Measurements from ENCODE around the gene POLR1B.
A peak's percentile ranks its signal among the peaks of the same experiment; 100 is the strongest.

The POLR1B gene

DNA sequence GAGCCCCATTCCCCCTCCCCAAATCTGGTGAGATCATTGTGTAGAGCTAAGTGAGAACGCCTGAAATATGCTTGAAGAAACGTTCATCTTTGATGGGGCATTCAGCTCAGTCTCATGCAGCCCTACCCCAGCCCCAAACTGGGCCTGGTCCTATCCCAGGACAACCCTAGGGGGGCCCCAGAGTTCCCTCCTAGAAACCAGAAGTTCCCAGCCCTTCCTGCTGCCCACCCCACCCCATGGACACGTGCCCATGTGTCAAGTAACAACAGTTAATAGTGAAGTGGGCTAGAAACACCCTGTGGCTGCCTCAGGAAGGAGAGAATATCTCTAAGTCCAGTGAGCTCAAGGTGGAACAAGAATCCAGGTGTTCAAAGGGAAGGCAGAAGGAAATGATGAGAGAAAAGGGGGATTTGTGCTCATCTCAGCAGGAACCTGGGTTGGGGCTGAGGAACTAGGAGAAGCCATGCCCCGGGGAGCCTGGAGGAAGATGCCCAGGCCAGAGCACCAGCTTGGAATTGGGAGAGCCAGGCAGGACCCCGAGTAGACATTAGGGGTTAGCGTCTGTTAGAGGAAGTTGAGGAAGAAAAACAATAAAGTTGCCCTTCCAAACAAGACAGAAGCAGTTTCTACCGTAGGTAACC lies 83.3 kb downstream of the POLR1B start:
- intact Hi-C loops (cut with DNase I), result loop anchor here (1.0 to 10.0 kb wide), 3 partner anchors 66 to 319 kb away; no protein-coding TSS in a partner anchor

DNA sequence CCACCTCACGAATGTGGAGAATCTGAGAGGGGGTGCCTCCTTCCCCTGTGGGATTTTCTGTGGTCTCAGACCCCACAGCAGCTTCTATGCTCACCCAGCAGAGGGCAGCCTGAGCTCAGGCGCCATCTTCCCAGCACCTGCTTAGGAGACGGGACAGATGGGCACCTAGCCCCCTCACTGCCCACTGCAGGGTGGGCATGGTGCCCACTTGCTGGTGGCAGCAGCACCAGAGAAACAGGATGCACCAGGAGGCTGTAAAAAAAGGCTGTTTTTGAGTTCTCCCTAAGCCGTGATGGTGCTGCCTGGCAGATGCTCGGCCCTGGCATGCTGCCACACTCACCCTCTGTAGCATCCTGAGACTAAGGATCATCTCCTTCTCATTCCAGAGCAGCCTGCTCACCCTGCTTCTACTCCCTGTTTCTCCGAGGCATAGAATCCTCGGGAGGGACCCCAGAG lies 84.4 kb downstream of the POLR1B start:
- intact Hi-C loops (cut with DNase I), result loop anchor here (1.0 to 10.0 kb wide), 3 partner anchors 65 to 318 kb away; no protein-coding TSS in a partner anchor
- DNase-seq, result peak; percentile 64 to 95 (median 79)

More for the DNA sequence above, 83.3 kb downstream of the POLR1B start:
- DNase-seq, result no peak

Data from posterior cingulate gyrus (tissue), 11 donors.